Kidney (tissue), 14 donors: ENCODE measurements around the gene SGCE. TPM values are rescaled to one million over a fixed set of nuclear protein-coding genes. Genes with fewer than 3 reads are reported as not detected.

Experiments used
- DNase-seq, 5 donors: peaks; one replicate each; pipeline ENCODE4 v3.0.0-alpha.2; 2013 to 2020
- FAIRE-seq: peaks from 2 replicates; lab custom pipeline; 2012; peaks lifted over from hg19 to GRCh38; lab: Jason Lieb, UNC
- H3K27ac ChIP-seq, 2 donors: one replicate each; pipeline ENCODE4 v1.7.0; 2013; ENCODE audit warnings: low read depth in 2 of 2, low read length in 2 of 2, inconsistent platforms in 1 of 2
- H3K27me3 ChIP-seq: one replicate; pipeline ENCODE4 v1.7.1; 2013; ENCODE audit warnings: low read length, inconsistent platforms; ENCODE audit not compliant: control insufficient read depth, insufficient read depth
- H3K36me3 ChIP-seq, 3 donors: one replicate each; pipeline versions ENCODE4 v1.7.0 to v1.7.1; 2013; ENCODE audit warnings: low read length in 3 of 3, control low read depth in 1 of 3, inconsistent platforms in 1 of 3; ENCODE audit not compliant: insufficient read depth in 3 of 3, control insufficient read depth in 2 of 3
- H3K4me1 ChIP-seq, 3 donors: one replicate each; pipeline versions ENCODE4 v1.7.0 to v1.7.1; 2013; ENCODE audit warnings: low read length in 3 of 3, inconsistent platforms in 1 of 3, low read depth in 1 of 3; ENCODE audit not compliant: control insufficient read depth in 2 of 3, insufficient read depth in 2 of 3
- H3K4me3 ChIP-seq, 3 donors: one replicate each; pipeline versions ENCODE4 v1.7.0 to v1.8.1; 2013; ENCODE audit warnings: low read length in 3 of 3, control low read depth in 1 of 3, inconsistent platforms in 1 of 3
- H3K9ac ChIP-seq, 3 donors: one replicate each; pipeline versions ENCODE4 v1.7.0 to v1.7.1; 2013; ENCODE audit warnings: low read length in 3 of 3, control low read depth in 1 of 3, inconsistent platforms in 1 of 3
- H3K9me3 ChIP-seq, 3 donors: one replicate each; pipeline versions ENCODE4 v1.7.0 to v1.7.1; 2013; ENCODE audit warnings: low read length in 3 of 3, control low read depth in 1 of 3, inconsistent platforms in 1 of 3; ENCODE audit not compliant: control insufficient read depth in 2 of 3, insufficient read depth in 1 of 3
- CTCF ChIP-seq: IDR thresholded peaks from 3 replicates; pipeline ENCODE4 v1.5.1; 2012; ENCODE audit warnings: mild to moderate bottlenecking, moderate library complexity, borderline replicate concordance; ENCODE audit not compliant: insufficient read depth; ENCODE audit errors: extremely low read depth
- intact Hi-C: fragments of 100-400 bp; cut with DNase I; formaldehyde crosslinking; loops from one replicate; pipeline ENCODE4 v1.11.1; 2022
- polyA plus RNA-seq: library from polyadenylated mRNA; stranded (reverse); fragments of 350-450 nt; fragmentation: Illumina TruSeq; extraction: RNeasy Lipid Tissue Mini Kit (QIAGEN cat#74804); gene quantifications from one replicate; pipeline ENCODE4 v1.2.3, GENCODE V29; 2014; ENCODE audit warnings: low read depth, low replicate concordance; ENCODE audit not compliant: insufficient read depth
- total RNA-seq: library from RNA; stranded (reverse); fragmentation: NEBNext Ultra II Directional; extraction: Animal tissue kit (Norgen Biotek cat#: 25700); gene quantifications from one replicate; pipeline ENCODE4 v1.2.1, GENCODE V29; 2021
- donor health status: control.
- donor health status: control.
- donor health status: control.
- donor health status: control.
- donor health status: control.
- donor health status: DM: yes; HTN: yes; CAD: no.
- donor health status: Normal renal cell carcinoma (clear cell type).

Gene SGCE
- total and polyA plus RNA-seq, 2 donors from 2014 or later = 56.5 to 59.6 TPM

- no peaks in the 10 kb centered on the region for H3K36me3 ChIP-seq
- H3K4me1 ChIP-seq = no peaks in the 10 kb centered on the region
- no peak overlapping the region for H3K27ac ChIP-seq
- DNase-seq = no peak
- FAIRE-seq = no peak
- TF ChIP-seq CTCF = no peak
- H3K27me3 ChIP-seq = no peaks in the 10 kb centered on the region
- no peaks in the 10 kb centered on the region for H3K9me3 ChIP-seq
- intact Hi-C loops = no loop called here
- H3K9ac ChIP-seq = no peak overlapping the region
- no peak overlapping the region for H3K4me3 ChIP-seq
Measured at GRCh38 chr7:94647295-94647694, 8.6 kb downstream of the SGCE start.

GRCh38 chr7:94643771-94644545, 12.0 kb downstream of the SGCE start:
- no peak for TF ChIP-seq CTCF
- Histone ChIP-seq H3K27ac (no peak overlapping the region), H3K4me3 (no peak overlapping the region), H3K36me3 (no peaks in the 10 kb centered on the region), H3K9ac (no peak overlapping the region), H3K9me3 (no peaks in the 10 kb centered on the region), H3K27me3 (no peaks in the 10 kb centered on the region), H3K4me1 (no peaks in the 10 kb centered on the region)
- no peak for DNase-seq
- intact Hi-C loops = no loop called here
- no peak for FAIRE-seq

GRCh38 chr7:94642838-94643653, 12.9 kb downstream of the SGCE start:
- H3K27me3 ChIP-seq = no peaks in the 10 kb centered on the region
- H3K9me3 ChIP-seq = no peaks in the 10 kb centered on the region
- H3K4me1 ChIP-seq = no peaks in the 10 kb centered on the region
- TF ChIP-seq CTCF = no peak
- FAIRE-seq (no peak), DNase-seq (no peak)
- no peaks in the 10 kb centered on the region for H3K36me3 ChIP-seq
- intact Hi-C loops = no loop called here
- H3K27ac ChIP-seq = no peak overlapping the region
- no peak overlapping the region for H3K9ac ChIP-seq
- H3K4me3 ChIP-seq = no peak overlapping the region
